ENCODE results near the gene POU2AF3. TPM values are rescaled to one million over a fixed set of nuclear protein-coding genes. Genes with fewer than 3 reads are reported as not detected.
A peak's percentile ranks its signal among the peaks of the same experiment; 100 is the strongest.

The POU2AF3 gene
- total and polyA plus RNA-seq, 10 of the 15 experiments (the other 5 are each of a cell fraction or from before 2014, with no cell fraction given) = 0.17 TPM; not detected in 8

GRCh38 chr11:111326824-111327223, 28.5 kb downstream of the POU2AF3 start (continued):
- TF ChIP-seq NFYA (IDR thresholded peaks at IDR 0.05; ENCODE audit: borderline replicate concordance, low read depth, low read length) = no peak
- no peak for TF ChIP-seq PAX5 (IDR thresholded peaks at IDR 0.05; ENCODE audit: borderline replicate concordance, low read depth, low read length)
- TF ChIP-seq ATF2 (IDR thresholded peaks at IDR 0.05; ENCODE audit: low read length) = no peak
- no peak for TF ChIP-seq MEF2B (IDR thresholded peaks at IDR 0.05; ENCODE audit: partially characterized antibody, poor library complexity, severe bottlenecking)
- TF ChIP-seq KDM1A (IDR thresholded peaks at IDR 0.05; ENCODE audit: borderline replicate concordance) = no peak

GRCh38 chr11:111327908-111328624, 29.7 kb downstream of the POU2AF3 start:
- H3K4me2 ChIP-seq (ENCODE audit: control insufficient read depth, insufficient read depth) = no peak overlapping the region
- CTCF ChIA-PET = interaction anchor here (0.9 to 3.0 kb wide), 7 partner anchors 9 to 101 kb away, joined by 3 to 17 read pairs (median 4); no protein-coding TSS in a partner anchor

More at GRCh38 chr11:111327908-111328624, 29.7 kb downstream of the POU2AF3 start:
- in situ Hi-C loops (cut with MboI) (no loop called here), intact Hi-C loops (cut with micrococcal nuclease; ENCODE audit: unreplicated experiment) (no loop called here)
- DNase-seq (ENCODE audit: low read depth, low spot score) (no peak), FAIRE-seq (no peak), ATAC-seq (no peak)
- no peaks in the 10 kb centered on the region; a peak in 1 of 4 replicates for H3K27me3 ChIP-seq (replicated peaks in 1 of 2; ENCODE audit: control insufficient read depth in 2 of 2, insufficient read depth in 2 of 2, low read length in 1 of 2)
- H3K27ac ChIP-seq (ENCODE audit: control insufficient read depth, insufficient read depth) = no peak overlapping the region
- H3K36me3 ChIP-seq (ENCODE audit: control insufficient read depth in 2 of 2, insufficient read depth in 2 of 2, low read length in 1 of 2) = no peaks in the 10 kb centered on the region
- peak; percentile 50; the same call in 1 of the 2 replicates for TF ChIP-seq POLR2AphosphoS5 (IDR thresholded peaks at IDR 0.05; ENCODE audit: low read length)
- no peak for TF ChIP-seq GABPA (IDR thresholded peaks at IDR 0.05; ENCODE audit: low read depth)
- RAD21 ChIA-PET (ENCODE audit: unreplicated experiment) = interaction anchor here (1.1 kb wide), 1 partner anchor 90 kb away, joined by 3 read pairs; no protein-coding TSS in a partner anchor
- WGBS (ENCODE audit: insufficient coverage, insufficient replicate concordance, low lambda C conversion rate, missing lambda C conversion rate) = 69% methylated on average over 8 of the region's 8 CpGs
- no TSS peak for BruUV-seq (replicated peaks)
- no peak overlapping the region for H2AFZ ChIP-seq (ENCODE audit: control insufficient read depth, low read depth, low read length)
- POLR2A ChIA-PET = no interaction called here
- H3K9ac ChIP-seq (ENCODE audit: control insufficient read depth, insufficient read depth, low read length) = no peak overlapping the region
- H3K4me1 ChIP-seq (ENCODE audit: control insufficient read depth, insufficient read depth, low read length) = peaks cover 3% of the 10 kb centered on the region; the same call in 1 of the 2 replicates
- no peaks in the 10 kb centered on the region for H4K20me1 ChIP-seq (ENCODE audit: control insufficient read depth, insufficient read depth)
- H3K4me3 ChIP-seq = no peak overlapping the region
- H3K9me3 ChIP-seq (replicated peaks; ENCODE audit: control insufficient read depth, insufficient read depth, low read length) = no peaks in the 10 kb centered on the region
- no peaks in the 10 kb centered on the region for H3K79me2 ChIP-seq (ENCODE audit: control insufficient read depth, insufficient read depth, low read length)
- SMC1A ChIA-PET (ENCODE audit: uncharacterized antibody, unreplicated experiment) = interaction anchor here (0.8 to 1.2 kb wide), 5 partner anchors 12 to 500 kb away, joined by 3 read pairs; no protein-coding TSS in a partner anchor
